Lung microvascular endothelial cell (primary cell): Measurements from ENCODE around the gene PIH1D2. TPM values are rescaled to one million over a fixed set of nuclear protein-coding genes. Genes with fewer than 3 reads are reported as not detected.
"Not testable (repeated sequence)": the region's sequence is repeated elsewhere in the genome, so short reads cannot be mapped to it uniquely, and the experiment has no call there.

Experiments used
- DNase-seq, 2 donors: peaks; one replicate each; pipeline versions ENCODE4 v3.0.0 to v3.0.0-alpha.2; 2010; ENCODE audit warnings: low read depth in 2 of 2
- total RNA-seq: library from RNA; depleted of rRNA; stranded (reverse); fragments of >200 nt; gene quantifications from 2 replicates; pipeline ENCODE4 v1.2.1, GENCODE V29; 2014

Gene PIH1D2, protein sequence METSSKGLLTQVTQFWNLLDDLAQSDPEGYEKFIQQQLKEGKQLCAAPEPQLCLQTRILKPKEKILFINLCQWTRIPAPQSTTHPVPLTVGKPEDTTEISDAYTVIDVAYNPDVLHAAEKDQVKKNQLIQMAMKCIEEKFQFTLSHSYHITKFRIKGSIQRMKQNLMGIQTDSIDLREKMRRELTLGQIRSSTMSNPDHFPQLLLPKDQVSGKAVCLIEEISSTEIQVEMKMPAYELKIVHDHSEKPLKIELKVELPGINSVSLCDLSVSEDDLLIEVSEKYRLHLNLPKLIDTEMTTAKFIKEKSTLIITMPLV
- 0.40 and 0.87 TPM in 2 replicates for total RNA-seq

DNA sequence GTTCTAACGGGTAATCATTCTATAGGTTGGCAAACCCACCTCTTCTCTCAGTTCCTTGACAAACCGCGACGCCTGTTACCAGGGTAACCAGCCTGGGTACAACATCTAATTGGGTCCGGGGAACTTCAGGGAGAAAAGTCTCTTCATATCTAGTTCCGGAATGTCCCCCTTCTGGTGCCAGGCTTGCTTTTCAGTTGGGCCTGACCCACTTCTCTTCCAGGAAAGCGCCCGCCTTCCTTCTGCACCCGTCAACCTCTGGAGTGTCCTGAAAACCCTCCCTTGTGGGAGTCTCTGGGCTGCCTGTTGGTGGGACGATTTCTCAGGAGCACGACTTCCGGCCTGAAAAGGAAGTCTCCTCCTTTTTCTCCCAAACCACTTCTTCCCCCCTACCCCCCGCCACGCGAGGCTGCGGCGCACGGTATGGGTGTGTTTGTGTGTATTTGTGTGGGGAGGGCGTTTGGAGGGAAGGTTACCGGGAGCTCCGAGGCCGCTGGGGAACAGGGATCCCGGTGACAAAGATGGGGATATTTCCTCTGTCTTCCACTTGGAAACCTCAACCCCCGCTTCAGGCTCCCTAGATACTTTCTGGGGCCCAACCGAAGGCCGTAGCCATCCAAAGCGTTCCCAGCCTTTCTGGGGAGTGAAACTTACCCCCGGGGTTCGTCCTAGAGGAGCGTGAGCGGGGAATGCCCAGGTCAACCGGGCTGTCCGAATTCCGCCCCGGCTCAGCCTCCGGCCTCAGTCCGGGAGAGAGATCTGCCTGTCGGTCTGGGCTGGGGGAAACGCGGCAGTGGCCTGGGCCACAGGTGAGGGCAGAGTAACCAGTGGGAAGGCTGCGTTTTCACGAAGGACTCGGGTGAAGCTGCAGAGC lies at the start of gene PIH1D2, which contains the start of gene NKAPD1:
PIH1D2 (minus strand) TSS at position 77 of the 871 bp plus-strand sequence. CDS start 843 bp downstream, outside the sequence.
NKAPD1 (plus strand) TSS at position 359 of the 871 bp plus-strand sequence. CDS start 1,276 bp downstream, outside the sequence.
- peak; percentile 88 to 89 for DNase-seq

DNA sequence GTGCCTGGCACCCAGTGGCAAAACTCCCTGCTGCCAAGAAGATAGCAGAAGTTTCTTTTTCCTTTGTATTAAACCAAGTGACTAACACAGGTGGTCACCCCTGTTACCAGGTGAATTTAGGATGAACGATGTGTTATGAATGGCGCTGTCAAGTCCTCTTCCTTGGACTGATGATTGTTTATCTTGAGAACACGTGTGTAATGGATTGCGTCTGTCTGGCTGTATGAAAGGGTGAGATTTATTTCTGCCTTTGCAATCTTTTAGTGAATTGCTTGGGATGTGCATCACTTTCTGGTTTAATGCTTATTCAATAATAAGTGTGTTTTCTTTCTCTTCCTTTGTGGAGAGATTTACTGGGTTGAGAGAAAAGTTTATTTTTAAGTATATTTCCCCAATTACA lies 49.3 kb upstream of the PIH1D2 start:
- no peak for DNase-seq

DNA sequence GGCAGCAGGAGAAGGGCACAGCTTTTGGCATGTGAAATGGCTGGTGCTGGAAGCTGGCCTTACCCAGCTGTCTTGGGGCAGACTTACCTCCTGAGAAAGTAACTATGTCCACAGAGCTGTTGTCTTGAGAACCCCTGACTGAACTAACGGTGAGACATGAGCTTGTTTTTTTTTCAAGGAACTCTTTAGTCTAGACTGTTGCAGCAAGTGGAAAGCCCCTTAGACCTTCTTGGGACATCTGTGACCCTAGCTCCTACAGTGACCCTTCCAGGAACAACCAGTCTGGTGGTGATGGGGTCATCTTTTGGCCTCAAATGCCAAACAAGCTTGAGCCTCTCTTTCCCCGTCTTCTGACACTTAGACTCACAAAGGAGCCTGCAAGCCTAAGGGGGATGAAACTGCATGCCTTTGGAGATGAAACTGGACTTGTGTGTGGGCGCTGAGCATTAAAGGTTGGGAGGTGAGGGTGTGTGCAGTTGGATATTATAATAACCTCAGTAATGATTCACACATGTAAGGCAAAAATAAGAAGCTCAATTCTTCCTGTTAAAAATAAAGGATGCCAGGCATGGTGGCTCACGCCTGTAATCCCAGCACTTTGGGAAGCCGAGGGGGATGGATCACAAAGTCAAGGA lies 48.3 kb upstream of the PIH1D2 start:
- no peak for DNase-seq

DNA sequence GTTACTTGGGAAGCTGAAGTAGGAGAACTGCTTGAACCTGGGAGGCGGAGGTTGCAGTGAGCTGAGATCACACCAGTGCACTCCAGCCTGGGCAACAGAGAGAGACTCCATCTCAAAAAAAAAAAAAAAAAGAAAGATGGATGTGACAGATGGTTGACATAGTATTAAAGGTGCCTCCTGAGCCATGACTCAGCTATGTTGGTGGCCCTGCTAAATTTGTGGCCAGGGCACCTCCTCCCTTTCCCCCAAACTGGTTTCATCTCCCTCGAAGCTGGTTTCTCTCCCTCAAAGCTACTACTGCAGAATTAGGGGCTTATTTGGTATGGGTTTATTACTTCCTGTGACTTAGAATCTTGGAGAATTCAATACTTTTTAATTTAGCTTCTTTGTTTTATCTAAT lies 44.4 kb upstream of the PIH1D2 start:
- DNase-seq = no peak

DNA sequence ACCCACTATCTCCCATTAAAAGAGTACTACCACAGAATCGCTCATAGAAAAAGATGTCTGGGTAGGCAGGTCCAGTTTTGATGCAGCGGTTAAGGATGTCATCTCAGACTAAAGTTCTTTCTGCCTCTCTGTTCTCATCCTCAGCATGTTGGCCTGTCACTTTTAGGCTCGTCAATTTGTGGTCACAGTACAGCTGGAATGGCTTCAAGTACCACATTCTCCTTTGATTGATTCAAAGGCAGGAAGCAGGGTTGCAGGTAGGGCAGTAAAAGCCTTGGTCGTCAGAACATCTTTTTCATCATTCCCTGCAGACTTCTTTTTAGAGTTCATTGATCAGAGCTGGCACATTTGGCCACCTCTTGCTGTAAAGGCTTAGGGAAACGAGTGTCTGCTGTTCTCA lies 41.6 kb upstream of the PIH1D2 start:
- no peak for DNase-seq

DNA sequence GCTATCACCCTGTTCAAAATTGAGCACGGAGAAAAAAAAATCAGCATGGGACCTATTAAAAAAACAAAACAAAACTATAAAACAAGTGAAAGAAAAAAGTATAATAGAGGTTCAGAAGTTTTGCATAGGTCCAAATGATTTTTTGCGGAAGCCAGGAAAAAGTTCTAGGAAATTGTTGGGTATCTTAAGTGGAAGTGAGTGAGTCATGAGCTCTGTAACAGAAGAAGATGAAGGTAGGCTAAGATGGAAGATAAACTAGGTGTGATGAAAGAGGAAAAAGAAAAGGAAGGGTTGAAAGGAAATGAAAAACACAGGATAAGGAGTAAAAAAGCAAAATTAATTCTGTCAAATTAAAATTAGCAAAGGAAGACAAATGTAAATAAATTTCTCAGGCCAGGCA lies 40.6 kb upstream of the PIH1D2 start:
- no peak for DNase-seq

DNA sequence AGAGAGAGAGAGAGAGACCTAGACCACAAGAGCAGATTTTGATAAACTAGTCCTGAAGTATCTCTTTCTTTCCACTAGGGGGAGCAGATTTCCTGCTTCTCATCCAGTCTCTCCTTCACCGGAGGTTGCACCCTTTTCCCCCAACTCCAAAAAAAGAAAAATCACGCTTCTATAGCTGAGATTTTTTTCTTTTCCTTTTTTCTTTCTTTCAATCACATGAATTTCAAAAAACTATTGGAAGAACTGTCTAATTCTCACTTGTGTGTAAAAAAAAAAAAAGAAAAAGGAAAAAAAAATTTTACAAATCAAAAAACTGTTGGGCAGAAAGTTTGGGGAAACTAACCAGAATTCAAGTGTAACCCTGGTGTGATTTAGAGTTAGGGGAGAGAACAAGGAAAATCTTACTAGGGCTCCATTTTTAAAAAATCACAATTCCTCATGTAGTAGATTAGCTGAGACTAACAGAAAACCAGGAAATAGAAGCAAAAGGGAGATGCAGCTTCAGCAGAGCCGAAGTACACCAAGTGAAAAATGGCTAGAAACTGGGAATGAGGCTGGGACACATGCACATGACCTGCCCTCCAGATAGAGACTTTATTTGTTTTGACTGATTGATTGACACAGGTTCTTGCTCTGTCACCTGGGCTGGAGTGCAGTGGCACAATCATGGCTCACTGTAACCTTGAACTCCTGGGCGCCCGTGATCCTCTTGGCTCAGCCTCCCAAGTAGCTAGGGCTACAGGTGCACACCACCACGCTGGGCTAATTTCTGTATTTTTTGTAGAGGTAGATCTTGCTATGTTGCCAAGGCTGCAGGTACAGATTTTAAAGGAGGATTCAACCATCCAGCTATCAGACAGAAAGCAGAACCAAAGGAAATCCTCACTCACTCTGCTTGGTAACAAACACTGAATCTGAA lies 40.0 kb upstream of the PIH1D2 start:
- DNase-seq = peak; percentile 65 to 68

DNA sequence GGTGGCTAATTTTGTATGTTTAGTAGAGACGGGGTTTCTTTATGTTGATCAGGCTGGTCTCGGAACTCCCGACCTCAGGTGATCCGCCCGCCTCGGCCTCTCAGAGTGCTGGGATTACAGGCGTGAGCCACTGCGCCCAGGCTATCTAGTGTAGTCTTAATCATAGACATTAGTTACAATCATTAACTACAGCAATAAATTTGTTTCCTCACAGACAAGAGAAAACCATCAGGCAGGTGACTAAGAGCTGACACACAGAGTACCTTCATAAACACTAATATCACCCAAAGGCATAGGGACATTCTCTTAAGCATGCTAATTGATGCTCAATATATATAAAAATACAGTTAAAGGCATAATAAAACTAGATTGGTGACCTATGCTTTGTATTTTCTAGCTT lies 32.3 kb upstream of the PIH1D2 start:
- DNase-seq = no peak

DNA sequence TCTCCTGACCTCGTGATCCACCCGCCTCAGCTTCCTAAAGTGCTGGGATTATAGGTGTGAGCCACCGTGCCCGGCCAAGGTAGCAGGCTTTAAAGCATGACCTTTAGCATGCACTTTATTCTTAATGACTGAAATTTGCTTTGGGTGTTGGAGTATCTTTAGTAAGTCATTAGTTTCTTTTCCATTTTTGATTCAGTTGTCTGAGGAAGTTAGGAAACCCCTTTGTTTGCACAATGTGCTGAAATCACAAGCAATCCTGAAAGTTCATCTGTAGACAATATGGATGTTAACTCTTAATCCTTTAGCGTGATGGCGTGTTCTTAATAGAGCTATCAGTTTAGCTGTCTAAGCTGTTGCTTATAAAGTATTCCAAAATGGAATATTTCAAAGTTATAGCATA lies 29.6 kb upstream of the PIH1D2 start:
- no peak for DNase-seq

DNA sequence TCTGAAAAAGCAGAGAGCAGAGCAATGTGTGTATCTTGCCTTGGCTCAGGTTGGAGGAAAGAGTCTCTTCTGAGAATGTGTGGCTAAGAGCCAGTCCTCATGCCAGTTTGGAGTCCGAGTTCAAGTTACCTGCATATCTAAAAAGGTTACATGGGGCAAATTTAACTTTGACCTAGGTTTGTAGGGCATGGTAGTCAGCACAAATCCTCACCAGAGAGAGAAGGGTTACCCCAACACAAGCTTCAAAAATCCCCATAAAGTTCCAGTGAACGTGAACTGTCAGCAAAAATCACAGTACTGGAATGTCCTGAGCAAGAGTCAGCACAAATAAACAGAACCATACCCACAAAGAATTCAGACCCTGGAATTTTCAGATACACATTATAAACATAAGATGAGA lies 26.6 kb upstream of the PIH1D2 start:
- no peak for DNase-seq

DNA sequence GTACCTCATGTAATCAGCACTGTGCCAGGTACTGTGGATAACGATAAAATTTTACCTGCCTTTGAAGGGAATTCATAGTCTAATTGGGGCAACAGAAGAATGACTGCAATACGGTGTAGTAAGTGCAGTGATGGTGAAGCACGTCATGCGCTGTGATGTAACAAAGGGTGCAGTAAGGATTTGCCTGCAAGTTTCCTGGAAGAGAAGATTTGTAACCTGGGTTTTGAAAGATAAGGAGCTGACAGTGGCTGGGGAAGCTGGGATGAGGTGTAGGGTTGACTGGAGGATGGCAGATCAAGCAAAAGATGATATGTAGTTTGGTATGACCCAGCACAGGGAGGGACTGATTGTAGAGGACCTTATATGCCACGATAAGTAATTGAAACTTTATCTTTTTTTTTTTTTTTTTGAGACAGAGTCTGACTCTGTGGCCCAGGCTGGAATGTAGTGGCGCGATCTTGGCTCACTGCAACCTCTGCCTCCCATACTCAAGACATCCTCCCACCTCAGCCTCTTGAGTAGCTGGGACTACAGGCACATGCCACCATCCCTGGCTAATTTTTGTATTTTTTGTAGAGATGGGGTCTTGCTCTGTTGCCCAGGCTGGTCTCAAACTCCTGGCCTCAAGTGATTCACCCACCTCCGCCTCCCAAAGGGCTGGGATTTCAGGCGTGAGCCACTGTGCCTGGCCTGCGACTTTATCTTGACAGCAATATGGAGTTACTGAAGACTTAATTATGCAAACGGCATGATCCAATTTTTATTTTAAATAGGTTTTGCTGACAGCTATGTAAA lies 24.1 kb upstream of the PIH1D2 start:
- DNase-seq = no peak

DNA sequence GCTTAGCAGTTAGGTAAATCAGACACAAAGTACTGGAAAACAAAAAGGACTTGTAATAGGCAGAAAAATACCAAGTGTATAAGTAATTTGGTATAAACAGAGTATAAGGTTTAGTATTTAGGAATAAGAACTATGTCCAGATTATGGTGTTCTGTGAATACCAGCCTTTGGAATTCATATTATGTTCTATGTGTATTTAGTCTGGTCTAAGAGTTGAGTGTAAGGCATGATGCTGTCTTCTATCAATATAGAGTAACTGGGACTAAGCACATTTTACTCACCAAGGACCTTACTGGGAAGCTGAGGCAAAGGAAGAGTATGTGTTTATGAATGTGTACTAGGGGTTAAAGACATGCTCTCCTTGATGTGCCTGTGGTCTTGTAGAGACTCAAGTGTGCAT lies 22.4 kb upstream of the PIH1D2 start:
- DNase-seq = no peak

DNA sequence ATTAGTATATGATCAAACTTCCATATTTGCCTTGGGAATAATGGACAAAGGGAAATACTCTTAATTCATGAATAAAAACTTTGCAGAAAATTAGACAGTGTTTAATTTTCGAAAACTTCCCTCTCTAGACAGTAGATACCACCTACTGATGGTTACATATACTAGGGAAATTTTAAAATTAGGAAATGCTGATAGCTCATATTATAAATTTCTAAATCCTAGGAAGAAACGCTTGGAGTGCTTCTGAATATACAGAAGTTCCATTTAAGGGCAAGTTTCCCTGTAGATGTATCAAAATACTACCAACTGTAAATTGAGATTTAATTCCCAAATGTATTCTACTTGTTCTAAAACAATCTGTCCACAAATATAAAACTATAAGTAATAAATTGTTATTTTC lies 21.5 kb upstream of the PIH1D2 start:
- DNase-seq = not testable (repeated sequence)

DNA sequence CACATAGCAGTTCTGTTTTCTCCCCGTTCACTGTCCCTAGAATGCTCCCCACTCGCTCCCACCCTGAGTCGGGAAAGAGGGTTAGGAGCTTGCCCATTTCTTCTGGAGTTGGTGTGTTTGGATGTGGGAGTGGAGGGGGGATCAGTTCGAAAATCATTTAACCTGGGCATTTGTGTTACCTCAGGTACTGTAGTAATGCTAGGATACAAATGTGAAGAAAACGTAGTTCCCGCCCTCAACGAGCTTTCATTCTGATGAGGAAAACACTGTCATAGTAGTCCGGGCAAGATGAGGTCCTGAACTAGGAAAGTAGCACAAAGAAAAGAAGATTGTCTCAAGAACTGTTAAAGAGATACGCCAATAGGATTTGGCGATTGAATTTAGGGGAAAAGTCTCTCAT lies 13.4 kb upstream of the PIH1D2 start:
- no peak for DNase-seq

DNA sequence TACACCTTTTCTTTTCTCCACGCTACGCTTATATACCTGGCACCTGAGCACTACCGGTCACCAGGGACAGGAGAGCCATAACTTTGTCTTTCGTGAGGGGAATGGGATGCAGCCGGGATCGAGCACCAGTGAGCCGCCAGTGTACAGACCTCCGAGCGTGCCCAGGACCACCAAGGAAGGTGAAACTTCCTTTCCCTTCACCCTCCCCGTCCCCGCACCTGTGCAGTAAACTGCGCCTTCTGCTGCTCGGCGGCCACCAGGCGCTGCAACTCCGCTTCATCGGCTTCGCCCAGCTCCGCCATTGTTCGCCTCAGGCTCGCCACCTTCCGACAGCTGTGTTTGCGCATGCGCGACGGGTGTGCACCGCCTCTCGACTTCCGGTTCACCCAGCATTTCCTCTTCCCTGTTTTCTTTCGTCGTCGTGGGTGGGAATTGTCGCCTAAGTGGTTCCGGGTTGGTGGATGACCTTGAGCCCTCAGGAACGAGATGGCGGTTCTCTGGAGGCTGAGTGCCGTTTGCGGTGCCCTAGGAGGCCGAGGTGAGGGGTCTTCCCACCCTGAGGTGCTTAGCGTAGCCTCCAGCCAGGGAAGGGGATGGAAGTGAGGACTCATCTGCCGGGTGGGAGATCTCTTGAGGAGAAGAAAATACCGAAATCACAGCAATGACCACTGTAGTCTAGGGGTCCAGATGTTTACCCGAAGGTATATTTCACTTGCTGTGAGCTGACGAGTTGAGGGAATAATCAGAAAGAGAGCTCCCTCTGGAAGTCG lies 12.8 kb upstream of the PIH1D2 start, which contains the start of the genes SDHD and TIMM8B:
SDHD (plus strand) TSS at position 452 of the 770 bp plus-strand sequence; CDS start at position 487, 35 bp downstream.
TIMM8B (minus strand) TSS at position 335 of the 770 bp plus-strand sequence; CDS start at position 302, 33 bp downstream.
- peak; percentile 98 for DNase-seq

DNA sequence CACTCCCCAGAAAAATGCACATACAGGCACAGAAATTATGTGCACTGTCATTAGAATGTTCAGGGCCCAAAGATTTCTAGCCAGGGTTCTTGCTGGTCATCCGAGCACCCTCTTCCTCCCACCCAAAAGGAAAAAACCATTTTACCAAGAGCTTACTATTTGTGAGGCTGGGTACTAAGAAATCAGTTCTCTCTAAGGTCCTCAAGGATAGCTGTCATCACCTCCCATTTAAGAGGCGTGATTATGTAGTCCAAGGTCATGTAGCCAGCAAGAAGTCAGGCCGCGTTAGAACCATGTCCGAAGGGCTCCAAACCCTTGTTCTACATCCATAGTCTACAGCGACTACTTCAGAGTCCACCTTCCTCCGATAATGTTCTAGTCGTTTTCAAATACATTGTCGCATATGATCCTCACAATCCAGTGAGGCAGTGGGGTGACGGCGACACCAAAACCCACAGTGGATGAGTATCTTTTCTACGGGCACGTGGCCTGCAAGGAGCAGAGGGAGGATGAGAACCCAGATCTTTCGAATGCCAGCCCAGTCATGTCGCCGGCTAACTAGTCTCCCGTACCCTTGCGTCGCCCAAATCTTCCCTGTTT lies 12.1 kb upstream of the PIH1D2 start:
- peak in 1 of 2 donors; percentile 35 for DNase-seq

DNA sequence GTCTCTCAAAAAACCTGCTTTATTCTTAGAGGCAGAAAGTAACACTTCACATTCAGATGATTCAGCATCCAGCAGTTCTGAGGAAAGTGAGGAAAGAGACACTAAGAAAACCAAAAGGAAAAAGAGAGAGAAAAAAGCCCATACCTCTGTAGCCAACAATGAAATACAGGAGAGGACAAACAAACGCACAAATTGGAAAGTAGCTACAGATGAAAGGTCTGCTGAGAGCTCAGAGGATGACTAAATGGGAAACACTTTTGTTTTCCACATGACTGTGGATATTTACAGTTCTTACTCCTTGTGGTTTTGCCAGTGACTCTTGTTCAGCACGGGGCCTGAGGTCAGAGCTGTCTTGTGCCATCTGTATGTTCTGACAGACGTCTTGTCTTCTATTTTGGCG lies 8.9 kb upstream of the PIH1D2 start:
- DNase-seq = peak in 1 of 2 donors; percentile 54

DNA sequence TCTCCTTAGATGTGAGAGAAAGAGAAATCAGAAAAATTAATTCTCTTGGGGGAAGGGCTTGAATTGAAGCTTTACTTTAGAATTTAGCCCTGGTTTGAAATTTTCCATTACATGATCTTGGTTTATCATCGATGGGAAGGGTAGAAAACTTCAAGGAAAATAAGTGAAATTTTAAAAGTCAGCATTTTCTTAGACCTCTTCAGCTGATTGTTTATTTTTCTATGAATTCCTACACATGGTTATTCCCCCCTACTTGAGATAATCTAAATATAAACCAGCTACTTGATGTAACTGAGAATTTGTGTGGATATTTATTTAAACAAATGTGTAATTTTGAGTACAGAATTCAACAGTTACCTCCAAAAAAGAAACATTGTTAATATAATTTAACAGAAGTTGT lies 10.9 kb downstream of the PIH1D2 start:
- DNase-seq = no peak

DNA sequence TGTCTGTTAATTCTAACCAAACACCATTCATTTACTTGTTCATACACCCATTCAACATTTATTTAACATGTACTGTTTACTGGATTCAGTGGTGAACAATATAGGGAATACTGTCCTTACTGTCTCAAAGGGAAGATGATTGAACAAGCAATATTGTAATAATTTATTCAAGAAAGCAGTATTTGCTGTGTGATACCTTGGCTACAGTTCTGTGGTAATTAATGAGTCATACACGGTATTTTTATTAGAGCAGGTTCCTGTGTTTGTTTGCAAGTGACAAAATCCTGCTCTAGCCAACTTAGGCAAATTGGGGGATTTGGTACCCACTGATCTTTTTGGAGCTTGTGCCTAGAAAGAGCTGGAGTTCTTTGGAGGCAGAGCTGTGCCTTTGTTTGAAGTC lies 15.7 kb downstream of the PIH1D2 start:
- peak in 1 of 2 donors; percentile 12 for DNase-seq
